ENCODE data around the gene ADAM22. TPM values are rescaled to one million over a fixed set of nuclear protein-coding genes. Genes with fewer than 3 reads are reported as not detected.

ADAM22 gene
- polyA plus RNA-seq, 2 of the 4 experiments (the other 2 are of a cell fraction), result 0.53 to 0.59 TPM

DNA sequence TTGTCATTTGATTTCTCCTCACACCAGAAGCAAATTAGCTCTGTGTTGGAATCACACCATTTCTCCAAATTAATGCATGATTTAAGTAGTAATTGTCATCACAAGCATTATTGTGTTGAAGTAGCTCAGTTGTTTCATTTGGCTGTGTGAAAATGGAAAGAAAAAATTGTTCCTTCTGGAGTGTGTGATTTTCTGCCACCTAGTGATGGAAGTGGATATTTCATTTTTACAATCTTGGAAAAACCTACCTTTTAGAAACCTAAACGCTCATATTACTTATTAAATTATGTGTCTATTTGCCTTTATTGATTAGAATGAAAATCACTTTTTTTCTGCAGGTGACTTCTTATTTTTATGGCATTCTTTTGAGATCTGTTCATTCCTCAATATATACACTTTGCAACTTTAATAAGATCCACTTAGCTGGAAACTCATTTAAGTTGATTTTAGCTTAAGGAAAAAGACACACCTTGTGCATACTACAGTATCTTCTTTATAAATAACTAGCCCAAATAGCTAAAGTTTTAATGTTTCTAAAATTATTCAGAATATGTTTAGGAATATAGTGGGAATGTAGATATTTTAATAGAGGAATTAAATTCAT, 235.8 kb downstream of the ADAM22 start:
- no peak for TF ChIP-seq KDM1A (IDR thresholded peaks at IDR 0.05; ENCODE audit: low read depth)
- no peak for TF ChIP-seq POLR2AphosphoS2 (conservative IDR thresholded peaks at IDR 0.05; ENCODE audit: low read length)
- TF ChIP-seq GATA3 (IDR thresholded peaks at IDR 0.05; ENCODE audit: borderline replicate concordance), result no peak
- no peak for TF ChIP-seq PHF8 (IDR thresholded peaks at IDR 0.05; ENCODE audit: borderline replicate concordance, low read depth)
- TF ChIP-seq, protein P1, sequence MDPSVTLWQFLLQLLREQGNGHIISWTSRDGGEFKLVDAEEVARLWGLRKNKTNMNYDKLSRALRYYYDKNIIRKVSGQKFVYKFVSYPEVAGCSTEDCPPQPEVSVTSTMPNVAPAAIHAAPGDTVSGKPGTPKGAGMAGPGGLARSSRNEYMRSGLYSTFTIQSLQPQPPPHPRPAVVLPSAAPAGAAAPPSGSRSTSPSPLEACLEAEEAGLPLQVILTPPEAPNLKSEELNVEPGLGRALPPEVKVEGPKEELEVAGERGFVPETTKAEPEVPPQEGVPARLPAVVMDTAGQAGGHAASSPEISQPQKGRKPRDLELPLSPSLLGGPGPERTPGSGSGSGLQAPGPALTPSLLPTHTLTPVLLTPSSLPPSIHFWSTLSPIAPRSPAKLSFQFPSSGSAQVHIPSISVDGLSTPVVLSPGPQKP (IDR thresholded peaks at IDR 0.05; ENCODE audit: low read depth, low read length), result no peak
- no peak for TF ChIP-seq POLR2A (IDR thresholded peaks at IDR 0.05; ENCODE audit: low read length)
- no peak for TF ChIP-seq EHF (CRISPR knock-in tag; IDR thresholded peaks at IDR 0.05)
- TF ChIP-seq HES2 (IDR thresholded peaks at IDR 0.05), result no peak
- TF ChIP-seq ESRRA (IDR thresholded peaks at IDR 0.05; ENCODE audit: borderline replicate concordance, low read length), result no peak
- TF ChIP-seq MAFK (IDR thresholded peaks at IDR 0.05; ENCODE audit: partially characterized antibody), result no peak
- no peak for TF ChIP-seq RCOR1 (IDR thresholded peaks at IDR 0.05; ENCODE audit: low read depth, low read length)
- 0 out of 3 replicates have a peak, but pooled peaks have one; percentile 31 for TF ChIP-seq SMC3 (IDR thresholded peaks at IDR 0.05)
- no peak for TF ChIP-seq CBX2 (IDR thresholded peaks at IDR 0.05; ENCODE audit: borderline replicate concordance, low read depth)
- TF ChIP-seq EHMT2 (IDR thresholded peaks at IDR 0.05; ENCODE audit: low read depth), result no peak
- no peak for TF ChIP-seq RARB (CRISPR knock-in tag; IDR thresholded peaks at IDR 0.05)
- no peak for TF ChIP-seq REST (IDR thresholded peaks at IDR 0.05)
- no peak for TF ChIP-seq NR3C1 (IDR thresholded peaks at IDR 0.05)
- peak; percentile 59 for TF ChIP-seq CTCF (IDR thresholded peaks at IDR 0.05)
- no peak for TF ChIP-seq TFCP2L1 (CRISPR knock-in tag; IDR thresholded peaks at IDR 0.05)
- peak; percentile 37 to 42; a peak in 2 of 5 replicates for TF ChIP-seq RAD21 (conservative IDR thresholded peaks at IDR 0.05 in 1 of 2, IDR thresholded peaks at IDR 0.05 in 1 of 2)
- H3K4me2 ChIP-seq, result no peak overlapping the region
- WGBS (ENCODE audit: missing lambda C conversion rate), result 0% methylated on average over 1 of the region's 1 CpG
- FAIRE-seq (no peak), ATAC-seq (peak in 1 of 2 experiments; percentile 48; a peak in 2 of 6 replicates), DNase-seq (ENCODE audit: low read depth in 1 of 2, low spot score in 1 of 2) (peak; percentile 4 to 11)
- no peak overlapping the region for H3K4me3 ChIP-seq
- no peaks in the 10 kb centered on the region for H3K9me3 ChIP-seq
- ChIA-PET POLR2A (no interaction called here), CTCF (interaction anchor here (0.6 to 2.2 kb wide), 8 partner anchors 10 to 154 kb away, joined by 3 to 8 read pairs (median 4); no protein-coding TSS in a partner anchor)
- no peaks in the 10 kb centered on the region for H3K4me1 ChIP-seq
- H3K27ac ChIP-seq, result no peak overlapping the region

- Histone ChIP-seq H3K4me2 (no peak overlapping the region), H3K4me3 (no peak overlapping the region), H3K27ac (no peak overlapping the region), H3K9me3 (no peaks in the 10 kb centered on the region), H3K4me1 (no peaks in the 10 kb centered on the region)
- no peak for TF ChIP-seq FOSL2 (IDR thresholded peaks at IDR 0.05)
- TF ChIP-seq FOSL2 (CRISPR knock-in tag; IDR thresholded peaks at IDR 0.05), result no peak
- TF ChIP-seq RCOR1 (IDR thresholded peaks at IDR 0.05; ENCODE audit: low read depth, low read length), result no peak
- TF ChIP-seq BCL3 (IDR thresholded peaks at IDR 0.05), result no peak
- TF ChIP-seq RFX5 (IDR thresholded peaks at IDR 0.05), result no peak
- TF ChIP-seq BHLHE40 (IDR thresholded peaks at IDR 0.05; ENCODE audit: low read depth, low read length), result no peak
- no peak for TF ChIP-seq MYC (IDR thresholded peaks at IDR 0.05; ENCODE audit: borderline replicate concordance, low read length)
- TF ChIP-seq PBX3 (IDR thresholded peaks at IDR 0.05), result no peak
- no peak for TF ChIP-seq RARB (CRISPR knock-in tag; IDR thresholded peaks at IDR 0.05)
- no peak for TF ChIP-seq SREBF2 (IDR thresholded peaks at IDR 0.05)
- no peak for TF ChIP-seq HOXA7 (CRISPR knock-in tag; IDR thresholded peaks at IDR 0.05)
- no peak for TF ChIP-seq CBX2 (IDR thresholded peaks at IDR 0.05; ENCODE audit: borderline replicate concordance, low read depth)
- TF ChIP-seq MAX (IDR thresholded peaks at IDR 0.05), result no peak
- DNase-seq (ENCODE audit: low read depth in 1 of 2, low spot score in 1 of 2) (no peak), FAIRE-seq (no peak), ATAC-seq (no peak)
- ChIA-PET POLR2A (no interaction called here), CTCF (no interaction called here)
- 58% methylated on average over 4 of the region's 4 CpGs for WGBS (ENCODE audit: missing lambda C conversion rate)
These were observed 238.8 kb downstream of the ADAM22 start for GRCh38 chr7:88172842-88173241.

Measured in A549 (cell line).